Fibroblast of skin of scalp (primary cell): ENCODE data around the gene PRAMEF6. TPM values are rescaled to one million over a fixed set of nuclear protein-coding genes. Genes with fewer than 3 reads are reported as not detected.
"Not testable (repeated sequence)": the region's sequence is repeated elsewhere in the genome, so short reads cannot be mapped to it uniquely, and the experiment has no call there.

Experiments
- DNase-seq: peaks from one replicate; pipeline ENCODE4 v3.0.0-alpha.2; 2013
- polyA plus RNA-seq, 2 experiments: library from polyadenylated mRNA; unstranded; fragments of 120-200 nt; gene quantifications; one replicate each; pipeline ENCODE4 v1.2.1, GENCODE V29; 2013; ENCODE audit not compliant: insufficient read length in 2 of 2

Gene PRAMEF6
- not detected for polyA plus RNA-seq (2013, experiment 1 of 2; ENCODE audit: insufficient read length)
- not detected for polyA plus RNA-seq (2013, experiment 2 of 2; ENCODE audit: insufficient read length)

DNA sequence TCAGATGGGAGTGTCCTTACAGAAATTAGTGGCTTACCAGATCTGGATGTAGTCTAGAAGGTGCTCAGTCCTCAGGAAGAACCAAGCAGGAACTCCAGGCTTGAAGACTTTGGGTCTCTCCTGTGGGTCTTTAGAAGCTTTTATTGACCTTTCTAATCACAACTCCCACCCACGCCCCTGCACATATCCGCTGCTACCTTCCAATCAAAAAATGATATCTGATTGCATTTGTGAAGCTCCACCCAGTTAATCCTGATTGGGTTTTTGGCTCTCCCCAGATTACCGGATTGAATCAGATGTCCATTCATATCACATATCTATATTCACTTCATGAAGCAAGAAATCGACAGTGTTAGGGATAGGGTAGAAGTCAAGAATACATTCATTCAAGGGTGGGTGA, at the start of gene PRAMEF6:
Gene PRAMEF6, minus strand, starts transcription at position 101 of the 400 bp plus-strand sequence. CDS start 5,062 bp downstream, outside the sequence.
- not testable (repeated sequence) for DNase-seq

DNA sequence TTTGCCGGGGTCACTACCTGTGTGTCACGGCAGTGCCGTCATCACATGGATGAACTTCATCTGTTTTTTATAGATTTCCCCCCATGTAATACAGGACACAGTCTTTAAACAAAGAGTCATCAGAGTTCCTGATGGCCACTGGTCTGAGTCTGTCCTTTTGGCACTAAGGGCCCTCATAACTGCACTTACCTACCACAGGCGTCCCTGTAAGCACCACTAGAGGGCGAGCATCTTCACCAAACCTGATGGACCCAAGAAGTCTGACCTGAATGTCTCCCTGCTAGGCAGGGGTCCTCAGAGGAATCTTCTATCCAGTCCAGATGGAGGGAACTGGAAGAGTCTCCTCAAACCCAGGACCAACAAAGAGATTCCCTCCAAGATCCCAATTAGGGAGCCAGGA, 23.0 kb downstream of the PRAMEF6 start:
- DNase-seq: not testable (repeated sequence)

DNA sequence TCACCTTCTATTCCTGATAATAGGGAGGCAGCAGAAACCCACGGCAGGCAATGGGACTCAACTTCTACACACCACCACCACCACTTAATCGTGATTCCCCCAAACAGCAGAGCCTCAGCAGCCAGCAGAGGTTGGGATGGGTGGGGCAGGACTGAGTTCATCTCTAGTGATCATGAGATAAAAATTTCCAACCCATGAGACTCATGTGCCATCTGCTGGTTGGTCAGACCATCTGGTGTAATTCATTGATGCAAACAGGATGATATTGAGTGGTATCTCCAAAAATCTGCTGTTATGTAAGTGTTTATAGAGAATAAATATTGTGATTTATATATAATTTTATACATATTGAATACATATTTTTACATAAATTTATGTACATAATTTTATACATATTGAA, 25.6 kb downstream of the PRAMEF6 start:
- DNase-seq: not testable (repeated sequence)

DNA sequence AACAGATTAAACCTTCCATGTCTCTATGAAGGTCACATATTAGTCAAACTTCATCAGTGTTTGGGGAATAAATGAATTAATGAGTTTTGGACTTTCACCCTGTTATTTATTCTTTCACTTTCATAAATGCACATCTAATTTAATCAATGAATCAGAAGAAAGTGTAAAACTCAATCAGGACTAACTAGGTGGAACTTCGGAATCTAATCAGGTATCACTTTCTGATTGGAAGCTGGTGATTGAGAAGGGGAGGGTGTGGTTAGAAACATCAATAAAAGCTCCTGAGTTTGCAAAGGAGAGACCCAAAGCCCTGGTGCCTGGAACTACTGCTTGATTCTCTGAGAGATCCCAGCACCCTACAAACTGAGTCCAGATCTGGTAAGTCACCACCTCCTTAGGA, 31.1 kb downstream of the PRAMEF6 start, which contains the start of gene PRAMEF7:
Gene PRAMEF7, plus strand, starts transcription at position 301 of the 400 bp plus-strand sequence. CDS start 1,083 bp downstream, outside the sequence.
- DNase-seq: not testable (repeated sequence)

DNA sequence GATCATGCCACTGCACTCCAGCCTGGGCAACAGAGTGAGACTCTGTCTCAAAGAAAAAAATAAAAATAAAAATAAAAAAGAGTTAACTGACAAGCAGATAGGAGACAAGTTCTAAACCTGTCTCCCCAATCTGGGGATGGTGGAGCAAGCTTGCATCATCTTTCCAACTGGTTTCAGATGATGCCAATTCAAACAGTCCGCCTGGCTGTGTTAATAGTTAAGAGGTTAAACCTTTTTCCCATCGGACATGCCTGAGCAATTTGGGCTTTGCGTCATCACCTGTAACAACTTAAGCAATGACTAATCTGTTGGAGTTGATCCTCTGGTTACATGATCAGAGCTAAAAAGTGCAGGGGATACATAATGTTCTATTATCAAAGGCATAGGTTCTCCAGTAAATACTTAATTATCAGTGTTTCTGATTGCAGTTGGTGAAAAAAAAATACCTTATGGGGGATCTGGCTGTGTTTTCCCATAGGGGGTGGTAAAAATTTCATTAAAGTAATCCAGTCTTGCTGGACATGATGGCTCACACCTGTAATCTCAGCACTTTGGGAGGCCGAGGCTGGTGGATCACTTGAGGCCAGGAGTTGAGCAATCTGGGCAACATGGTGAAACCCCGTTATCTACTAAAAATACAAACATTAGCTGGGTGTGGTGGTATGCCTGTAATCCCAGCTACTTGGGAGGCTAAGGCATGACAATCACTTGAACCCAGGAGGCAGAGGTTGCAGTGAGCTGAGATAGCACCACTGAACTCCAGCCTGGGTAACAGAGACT, 43.4 kb downstream of the PRAMEF6 start:
- DNase-seq: not testable (repeated sequence)

DNA sequence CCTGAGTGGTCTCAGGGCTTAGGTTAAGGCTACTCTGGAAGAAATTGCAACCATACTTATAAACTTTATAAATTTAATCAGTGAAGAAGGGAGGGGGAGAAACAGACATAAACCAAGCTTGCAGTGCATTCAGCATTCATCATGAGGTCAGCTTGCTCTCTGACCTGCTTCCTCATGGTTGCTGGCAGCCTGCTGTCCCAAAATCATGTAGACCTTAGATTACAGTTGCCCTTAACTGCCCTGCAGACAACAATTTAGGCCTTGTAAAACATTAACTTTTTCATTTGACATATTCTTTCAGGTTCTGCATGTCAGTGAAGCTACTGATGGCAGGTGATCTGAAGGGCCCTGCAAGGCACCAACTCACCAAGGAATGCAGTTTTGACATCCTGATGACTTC, 48.2 kb downstream of the PRAMEF6 start:
- not testable (repeated sequence) for DNase-seq

DNA sequence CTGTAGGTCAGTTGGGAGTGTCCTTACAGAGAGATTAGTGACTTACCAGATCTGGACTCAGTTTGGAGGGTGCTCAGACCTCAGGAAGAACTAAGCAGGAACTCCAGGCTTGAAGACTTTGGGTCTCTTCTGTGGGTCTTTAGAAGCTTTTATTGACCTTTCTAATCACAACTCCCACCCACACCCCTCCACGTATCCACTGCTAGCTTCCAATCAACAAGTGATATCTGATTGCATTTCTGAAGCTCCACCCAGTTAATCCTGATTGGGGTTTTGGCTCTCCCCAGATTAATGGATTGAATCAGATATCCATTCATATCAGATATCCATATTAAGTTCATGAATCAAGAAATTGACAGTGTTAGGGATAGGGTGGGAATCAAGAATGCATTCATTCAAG, 49.2 kb downstream of the PRAMEF6 start, which contains the start of gene PRAMEF10:
Gene PRAMEF10, minus strand, starts transcription at position 101 of the 400 bp plus-strand sequence. CDS start 2,423 bp downstream, outside the sequence.
- not testable (repeated sequence) for DNase-seq
